Heart right ventricle (tissue), 16 donors: ENCODE measurements around the gene FRY. TPM values are rescaled to one million over a fixed set of nuclear protein-coding genes. Genes with fewer than 3 reads are reported as not detected.
A peak's percentile ranks its signal among the peaks of the same experiment; 100 is the strongest.

Experiments used
- ATAC-seq, 8 donors: fragments of 200-7000 bp; cut with Tn5 transposase; one replicate each; pipeline ENCODE4 v1.9.1; 2020; ENCODE audit warnings: mild to moderate bottlenecking in 8 of 8, moderate library complexity in 8 of 8, moderate number of reproducible peaks in 1 of 8
- DNase-seq, 2 donors: peaks; one replicate each; pipeline ENCODE4 v3.0.0-alpha.2; 2020
- H3K27ac ChIP-seq, 10 donors: fragments of 200-600 bp; sonication (generic) in 2 of 10; one replicate each; pipeline versions ENCODE4 v1.5.0 to v1.8.0; 2020 to 2022; ENCODE audit warnings: mild to moderate bottlenecking in 3 of 10
- H3K27me3 ChIP-seq, 7 donors: fragments of 200-600 bp; one replicate each; pipeline ENCODE4 v1.8.0; 2021 to 2022; ENCODE audit warnings: mild to moderate bottlenecking in 2 of 7
- H3K36me3 ChIP-seq, 9 donors: fragments of 200-600 bp; sonication (generic) in 1 of 9; one replicate each; pipeline versions ENCODE4 v1.5.0 to v1.8.0; 2020 to 2022; ENCODE audit warnings: mild to moderate bottlenecking in 2 of 9
- H3K4me1 ChIP-seq, 9 donors: fragments of 200-600 bp; sonication (generic) in 1 of 9; one replicate each; pipeline versions ENCODE4 v1.5.0 to v1.8.0; 2020 to 2022; ENCODE audit warnings: mild to moderate bottlenecking in 4 of 9
- H3K4me3 ChIP-seq, 10 donors: fragments of 200-600 bp; sonication (generic) in 2 of 10; one replicate each; pipeline versions ENCODE4 v1.5.0 to v1.8.0; 2020 to 2022; ENCODE audit warnings: mild to moderate bottlenecking in 7 of 10, moderate library complexity in 2 of 10
- H3K9me3 ChIP-seq, 11 donors: fragments of 200-600 bp in 10 of 11; sonication (generic) in 2 of 11; one replicate each; pipeline versions ENCODE4 v1.5.0 to v1.8.0; 2013 to 2022; ENCODE audit warnings: mild to moderate bottlenecking in 2 of 11, control low read depth in 1 of 11, moderate library complexity in 1 of 11
- WGBS, 2 donors: extraction: QIAGEN DNeasy Blood & Tissue Kit; methylation state at CpG; one replicate each; pipeline ENCODE4 v1.1.7; 2013; ENCODE audit warnings: inconsistent platforms in 1 of 2; 5-methylcytosine and 5-hydroxymethylcytosine counted together
- intact Hi-C, 10 donors: fragments of 100-400 bp; cut with DNase I; formaldehyde crosslinking; loops; one replicate each; pipeline versions ENCODE4 v1.11.1 to v1.14.2; 2022
- polyA plus RNA-seq, 2 donors: library from polyadenylated mRNA; stranded (reverse); fragments of 200-250 nt; gene quantifications; one replicate each; pipeline ENCODE4 v1.2.3, GENCODE V29; 2013
- total RNA-seq, 10 donors: library from RNA; stranded (reverse); fragmentation: NEBNext Ultra II Directional in 3 of 10; extraction: Animal tissue kit (Norgen Biotek cat#: 25700) in 3 of 10; gene quantifications; one replicate each; pipeline versions ENCODE4 v1.2.1 to v1.2.4, GENCODE V29; 2021 to 2023
- TF ChIP-seq, protein P1 (sequence below), 9 donors: fragments of 200-600 bp; sonication (generic) in 2 of 9; IDR thresholded peaks; one replicate each; pipeline versions ENCODE4 v1.5.0 to v1.8.0; 2021 to 2022; ENCODE audit warnings: antibody characterized with exemption in 9 of 9, mild to moderate bottlenecking in 5 of 9, moderate library complexity in 1 of 9
- donor health status: Arrhythmogenic right ventricular cardiomyopathy.
- donor health status: ischemic (EF 13 %, LVEDD 7.1; RV severe dilation, severe dysfunction).
- donor health status: healthy with polysubstance abuse.
- donor health status: DM: no; HTN: yes; CAD: no.
- donor health status: DM: no; HTN: no; CAD: no.
- donor health status: ischemic (EF 25% LVEDD 6.9; RV normal size, moderate dysfunction).
- donor health status: ischemic (EF 25% LVEDD 5.7; RV mildly dilated, moderate dysfunction).
- donor health status: healthy.
- donor health status: DM: yes; HTN: yes; CAD: no.
- donor health status: Ischemic cardiomyopathy.
- donor health status: ischemic (EF 35%, LVEDD 5.7; RV mildly dilated, moderate dysfunction).
- donor health status: nonischemic (EF 11% LVEDD 7.7; RV severe dilation, severe dysfunction).
- donor health status: DM: yes; HTN: yes; CAD: no.
- donor health status: PGD.
- donor health status: ischemic (EF 29% LVEDD 5.4; RV normal size, mild dysfunction).
- donor health status: nonischemic (EF 23%, LVEDD 6.1; RV moderate dilation, normal function).

FRY gene
- total and polyA plus RNA-seq, 12 donors = 24.9 to 268 (median 207) TPM

GRCh38 chr13:32277839-32278238 lies 246.3 kb downstream of the FRY start:
- TF ChIP-seq, protein P1, sequence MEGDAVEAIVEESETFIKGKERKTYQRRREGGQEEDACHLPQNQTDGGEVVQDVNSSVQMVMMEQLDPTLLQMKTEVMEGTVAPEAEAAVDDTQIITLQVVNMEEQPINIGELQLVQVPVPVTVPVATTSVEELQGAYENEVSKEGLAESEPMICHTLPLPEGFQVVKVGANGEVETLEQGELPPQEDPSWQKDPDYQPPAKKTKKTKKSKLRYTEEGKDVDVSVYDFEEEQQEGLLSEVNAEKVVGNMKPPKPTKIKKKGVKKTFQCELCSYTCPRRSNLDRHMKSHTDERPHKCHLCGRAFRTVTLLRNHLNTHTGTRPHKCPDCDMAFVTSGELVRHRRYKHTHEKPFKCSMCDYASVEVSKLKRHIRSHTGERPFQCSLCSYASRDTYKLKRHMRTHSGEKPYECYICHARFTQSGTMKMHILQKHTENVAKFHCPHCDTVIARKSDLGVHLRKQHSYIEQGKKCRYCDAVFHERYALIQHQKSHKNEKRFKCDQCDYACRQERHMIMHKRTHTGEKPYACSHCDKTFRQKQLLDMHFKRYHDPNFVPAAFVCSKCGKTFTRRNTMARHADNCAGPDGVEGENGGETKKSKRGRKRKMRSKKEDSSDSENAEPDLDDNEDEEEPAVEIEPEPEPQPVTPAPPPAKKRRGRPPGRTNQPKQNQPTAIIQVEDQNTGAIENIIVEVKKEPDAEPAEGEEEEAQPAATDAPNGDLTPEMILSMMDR (IDR thresholded peaks at IDR 0.05) = no peak
- no peak for DNase-seq
- WGBS, 2 donors = 45 to 100% methylated on average over 1 of the region's 1 CpG
- Histone ChIP-seq H3K27ac (peak overlapping the region in 1 of 10 donors; percentile 53), H3K27me3 (no peaks in the 10 kb centered on the region), H3K9me3 (no peaks in the 10 kb centered on the region), H3K36me3 (peaks cover 0 to 100% (median 75%) of the 10 kb centered on the region in 9 donors), H3K4me3 (no peak overlapping the region), H3K4me1 (peaks cover 0 to 17% (median 0%) of the 10 kb centered on the region in 9 donors)
- ATAC-seq = no peak
- intact Hi-C loops = no loop called here

- WGBS, 2 donors = 97 to 98% methylated on average over 3 of the region's 3 CpGs
- intact Hi-C loops = no loop called here
- DNase-seq (no peak), ATAC-seq (no peak)
- Histone ChIP-seq H3K9me3 (no peaks in the 10 kb centered on the region), H3K4me1 (peaks cover 0 to 18% (median 0%) of the 10 kb centered on the region in 9 donors), H3K27ac (peak overlapping the region in 1 of 10 donors; percentile 53), H3K36me3 (peaks cover 0 to 100% (median 73%) of the 10 kb centered on the region in 9 donors), H3K27me3 (no peaks in the 10 kb centered on the region), H3K4me3 (no peak overlapping the region)
- TF ChIP-seq, protein P1 (IDR thresholded peaks at IDR 0.05) = no peak
Observed at GRCh38 chr13:32278426-32278825, 246.9 kb downstream of the FRY start.

DNA sequence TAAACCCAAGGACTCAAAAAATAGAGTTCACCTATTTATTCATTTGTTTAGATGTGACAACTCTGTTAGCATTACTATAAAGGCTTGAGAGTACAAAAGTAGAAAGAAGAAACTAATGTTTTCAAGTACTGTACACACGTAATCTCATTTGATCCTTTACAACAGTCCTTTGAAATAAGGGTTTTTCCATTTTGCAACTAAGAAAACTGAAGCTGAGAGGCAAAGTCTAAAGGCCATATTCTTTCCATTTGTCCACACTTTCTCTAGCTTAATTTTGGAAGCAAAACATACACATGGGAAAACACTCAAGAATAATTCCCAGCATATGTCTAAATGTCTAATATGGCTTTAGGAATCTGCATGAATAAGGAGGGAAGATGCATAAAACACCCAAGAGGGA lies 249.5 kb downstream of the FRY start:
- TF ChIP-seq, protein P1 (IDR thresholded peaks at IDR 0.05) = no peak
- DNase-seq (no peak), ATAC-seq (no peak)
- Histone ChIP-seq H3K36me3 (peaks cover 0 to 81% (median 53%) of the 10 kb centered on the region in 9 donors), H3K27ac (peak overlapping the region in 3 of 10 donors; percentile 11 to 83 (median 40)), H3K4me1 (peaks cover 5 to 45% (median 24%) of the 10 kb centered on the region in 9 donors), H3K4me3 (no peak overlapping the region), H3K9me3 (no peaks in the 10 kb centered on the region), H3K27me3 (no peaks in the 10 kb centered on the region)
- WGBS, 2 donors = 90% methylated on average over 1 of the region's 1 CpG
- intact Hi-C loops = no loop called here

GRCh38 chr13:32282096-32282711 lies 250.6 kb downstream of the FRY start:
- peak in 6 of 8 donors; percentile 50 to 86 (median 64) for ATAC-seq
- H3K36me3 ChIP-seq = peaks cover 0 to 72% (median 44%) of the 10 kb centered on the region in 9 donors
- DNase-seq = no peak
- no peaks in the 10 kb centered on the region for H3K9me3 ChIP-seq
- WGBS, 2 donors = 44 to 61% methylated on average over 2 of the region's 2 CpGs
- H3K27ac ChIP-seq = peak overlapping the region in 4 of 10 donors; percentile 21 to 83 (median 38)
- intact Hi-C loops = no loop called here
- TF ChIP-seq, protein P1 (IDR thresholded peaks at IDR 0.05) = no peak
- no peaks in the 10 kb centered on the region for H3K27me3 ChIP-seq
- peaks cover 5 to 45% (median 24%) of the 10 kb centered on the region in 9 donors for H3K4me1 ChIP-seq
- no peak overlapping the region for H3K4me3 ChIP-seq
